ENCODE results near the gene PTPRG. TPM values are rescaled to one million over a fixed set of nuclear protein-coding genes. Genes with fewer than 3 reads are reported as not detected.

Gene PTPRG
- total RNA-seq, 1 experiment from 2014 or later, result 0.74 TPM

GRCh38 chr3:61810953-61811497 is 249.7 kb downstream of the PTPRG start:
- TF ChIP-seq REST (IDR thresholded peaks at IDR 0.05; ENCODE audit: insufficient read depth in 1 of 2, low read depth in 2 of 2, low read length in 1 of 2) (no peak), SIN3A (IDR thresholded peaks at IDR 0.05; ENCODE audit: borderline replicate concordance, insufficient read depth, low read depth, low read length) (no peak), TCF7L2 (IDR thresholded peaks at IDR 0.05; ENCODE audit: low read depth, low read length) (no peak), CTCF (IDR thresholded peaks at IDR 0.05) (no peak), POLR2AphosphoS5 (IDR thresholded peaks at IDR 0.05; ENCODE audit: low read depth, low read length) (no peak)
- in situ Hi-C loops (cut with HindIII; ENCODE audit: low pct_unique_long_range_greater_than_20kb, low sequenced_read_pairs) (no loop called here), intact Hi-C loops (cut with micrococcal nuclease; ENCODE audit: unreplicated experiment) (no loop called here)
- ChIA-PET POLR2A (no interaction called here), CTCF (no interaction called here)
- no peaks in the 10 kb centered on the region for H3K36me3 ChIP-seq (ENCODE audit: control insufficient read depth, insufficient read depth, low read length)
- H3K27ac ChIP-seq (ENCODE audit: low read length), result no peak overlapping the region
- DNase-seq (ENCODE audit: low read depth, low spot score) (no peak), ATAC-seq (no peak)
- H3K4me3 ChIP-seq (ENCODE audit: low read depth in 2 of 2, low read length in 2 of 2), result no peak overlapping the region
- H3K4me1 ChIP-seq (ENCODE audit: control insufficient read depth, insufficient read depth, low read length), result no peaks in the 10 kb centered on the region
- no peaks in the 10 kb centered on the region for H3K27me3 ChIP-seq (ENCODE audit: control insufficient read depth, insufficient read depth, low read length)
- BruUV-seq (replicated peaks), result no TSS peak
- H3K9me3 ChIP-seq (ENCODE audit: control insufficient read depth, insufficient read depth, low read depth, low read length), result no peaks in the 10 kb centered on the region

GRCh38 chr3:61811652-61812051 is 250.3 kb downstream of the PTPRG start:
- Histone ChIP-seq H3K27me3 (ENCODE audit: control insufficient read depth, insufficient read depth, low read length) (no peaks in the 10 kb centered on the region), H3K9me3 (ENCODE audit: control insufficient read depth, insufficient read depth, low read depth, low read length) (no peaks in the 10 kb centered on the region), H3K4me3 (ENCODE audit: low read depth in 2 of 2, low read length in 2 of 2) (no peak overlapping the region), H3K4me1 (ENCODE audit: control insufficient read depth, insufficient read depth, low read length) (no peaks in the 10 kb centered on the region), H3K36me3 (ENCODE audit: control insufficient read depth, insufficient read depth, low read length) (no peaks in the 10 kb centered on the region), H3K27ac (ENCODE audit: low read length) (no peak overlapping the region)
- no TSS peak for BruUV-seq (replicated peaks)
- in situ Hi-C loops (cut with HindIII; ENCODE audit: low pct_unique_long_range_greater_than_20kb, low sequenced_read_pairs), result no loop called here
- no peak for TF ChIP-seq CTCF (IDR thresholded peaks at IDR 0.05)
- no peak for TF ChIP-seq POLR2AphosphoS5 (IDR thresholded peaks at IDR 0.05; ENCODE audit: low read depth, low read length)
- TF ChIP-seq REST (IDR thresholded peaks at IDR 0.05; ENCODE audit: insufficient read depth in 1 of 2, low read depth in 2 of 2, low read length in 1 of 2), result no peak
- no peak for TF ChIP-seq SIN3A (IDR thresholded peaks at IDR 0.05; ENCODE audit: borderline replicate concordance, insufficient read depth, low read depth, low read length)
- TF ChIP-seq TCF7L2 (IDR thresholded peaks at IDR 0.05; ENCODE audit: low read depth, low read length), result no peak
- intact Hi-C loops (cut with micrococcal nuclease; ENCODE audit: unreplicated experiment), result no loop called here
- ChIA-PET POLR2A (no interaction called here), CTCF (no interaction called here)
- DNase-seq (ENCODE audit: low read depth, low spot score) (no peak), ATAC-seq (no peak)

Measured in Panc1 (cell line).